Stimulated activated CD8-positive, alpha-beta memory T cell treated with anti-CD3 and anti-CD28 coated beads, Interleukin-2, amount 100 ng/mL, for 48 hours (primary cell): Measurements from ENCODE around the gene EIF2B4.
"Not testable (repeated sequence)": the region's sequence is repeated elsewhere in the genome, so short reads cannot be mapped to it uniquely, and the experiment has no call there.

Experiments used
- DNase-seq, 2 donors: peaks; one replicate each; pipeline ENCODE4 v3.0.0-alpha.2; 2020; ENCODE audit warnings: low read depth in 2 of 2

EIF2B4 gene

DNA sequence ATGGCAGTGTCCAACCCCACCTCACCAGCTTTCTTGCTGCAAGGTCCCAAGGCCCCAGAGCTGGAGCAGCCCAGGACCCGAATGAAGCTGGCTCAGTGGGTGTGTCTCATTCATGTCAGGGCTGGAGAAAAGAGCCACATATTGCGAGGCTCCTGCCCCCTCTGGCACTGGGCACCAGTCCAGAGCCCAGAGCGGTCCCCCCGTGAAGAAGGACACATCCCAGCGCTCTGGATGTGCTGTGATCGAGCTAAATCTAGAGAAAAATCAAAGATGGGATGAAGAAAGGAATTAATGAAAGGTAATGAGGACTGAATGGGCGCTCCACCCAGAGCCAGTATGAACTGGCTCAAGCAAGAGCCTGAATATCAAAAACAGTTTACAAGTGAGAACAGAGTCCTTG is 34.0 kb downstream of the EIF2B4 start:
- no peak for DNase-seq

DNA sequence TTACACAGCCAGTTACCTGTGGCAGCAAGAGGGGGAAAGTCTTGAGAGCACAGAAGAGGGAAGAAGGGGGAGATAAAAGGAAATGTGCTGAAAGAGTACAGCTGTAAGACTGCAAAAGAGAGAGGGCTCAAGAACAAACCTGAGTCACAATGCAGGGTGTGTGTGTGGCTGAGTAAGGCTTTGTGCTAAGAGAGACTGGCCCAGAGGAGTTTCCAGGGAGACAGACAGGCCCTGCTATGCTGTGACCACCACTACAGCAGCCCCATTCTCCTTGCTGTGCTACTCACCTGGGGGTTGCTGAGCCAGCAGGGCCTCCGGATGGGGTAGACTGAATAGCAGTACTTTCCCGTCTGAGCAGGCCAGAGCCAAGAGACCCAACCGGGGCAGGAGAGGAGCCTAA is 34.8 kb downstream of the EIF2B4 start:
- no peak for DNase-seq

DNA sequence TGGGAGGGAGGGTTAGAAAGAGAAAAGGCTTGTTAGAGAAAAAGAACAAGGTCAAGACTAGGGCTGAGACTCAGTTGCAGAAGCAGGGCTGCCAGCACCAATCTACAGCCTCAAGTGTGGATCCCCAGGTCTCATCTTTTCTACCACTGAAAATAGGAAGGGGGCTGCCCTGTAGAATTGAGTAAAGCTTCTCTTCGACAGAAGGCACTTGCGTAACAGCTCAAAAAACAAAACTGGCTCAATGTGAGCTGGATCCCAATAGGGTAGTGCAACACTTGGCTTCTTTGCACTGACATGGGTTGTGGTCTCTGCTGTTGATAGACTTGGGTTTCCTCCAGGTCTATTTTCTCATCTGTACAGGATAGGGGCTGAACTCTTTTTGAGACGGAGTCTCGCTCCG is 45.4 kb downstream of the EIF2B4 start:
- no peak for DNase-seq

GRCh38 chr2:27323596-27324285 is 46.4 kb downstream of the EIF2B4 start:
- DNase-seq = no peak

- DNase-seq = peak; percentile 78 to 86
Measured at GRCh38 chr2:27322766-27323595, 47.2 kb downstream of the EIF2B4 start, which contains the start of gene MPV17. Gene MPV17 (minus strand): TSS chr2:27323097. CDS start chr2:27322517, 580 bp downstream.

DNA sequence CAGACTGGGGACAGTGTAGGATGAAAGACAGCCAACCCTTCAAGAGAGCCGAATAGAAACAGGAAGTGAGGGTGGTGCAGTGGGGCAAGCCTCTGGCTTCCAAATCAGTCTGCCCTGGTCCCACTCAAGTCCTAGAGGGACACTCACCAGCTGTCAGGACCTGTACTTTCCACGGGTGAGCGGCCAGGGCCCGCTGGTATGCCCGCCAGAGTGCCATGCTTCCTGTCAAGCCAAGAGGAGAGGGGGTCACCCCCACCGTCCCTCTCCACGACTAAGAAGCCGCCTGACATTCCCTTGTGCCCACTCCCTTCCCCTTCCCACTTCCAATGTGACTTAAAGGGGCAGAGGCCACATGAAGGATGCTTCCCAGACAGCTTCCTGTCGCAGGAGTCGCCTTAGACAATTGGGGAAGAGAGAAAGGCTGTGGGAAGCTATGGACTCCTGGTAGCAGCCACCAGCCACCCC is 47.8 kb downstream of the EIF2B4 start:
- no peak for DNase-seq

GRCh38 chr2:27320958-27321543 is 49.1 kb downstream of the EIF2B4 start:
- DNase-seq = no peak

DNA sequence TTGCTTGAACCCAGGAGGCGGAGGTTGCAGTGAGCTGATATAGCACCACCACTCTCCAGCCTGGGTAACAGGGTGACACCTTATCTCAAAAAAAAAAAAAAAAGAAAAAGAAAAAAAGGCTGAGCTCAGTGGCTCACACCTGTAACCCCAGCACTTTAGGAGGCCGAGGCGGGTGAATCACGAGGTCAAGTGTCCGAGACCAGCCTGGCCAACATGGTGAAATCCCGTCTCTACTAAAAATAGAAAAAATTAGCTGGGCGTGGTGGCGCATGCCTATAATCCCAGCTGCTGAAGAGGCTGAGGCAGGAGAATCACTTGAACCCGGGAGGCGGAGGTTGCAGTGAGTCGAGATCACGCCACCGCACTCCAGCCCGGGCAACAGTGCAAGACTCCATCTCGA is 50.3 kb downstream of the EIF2B4 start:
- DNase-seq = not testable (repeated sequence)

GRCh38 chr2:27316655-27317412 is 53.3 kb downstream of the EIF2B4 start:
- no peak for DNase-seq

GRCh38 chr2:27315122-27315521 is 55.0 kb downstream of the EIF2B4 start:
- DNase-seq = no peak

- DNase-seq = no peak
Measured at GRCh38 chr2:27314709-27315108, 55.4 kb downstream of the EIF2B4 start.
